T-helper 2 cell treated with Interferon-gamma antibody and Interleukin-4, amounts not matched to agents 5 μg/mL and 100 μg/mL, for 36 hours (primary cell): ENCODE measurements around the gene PGF.
A peak's percentile ranks its signal among the peaks of the same experiment; 100 is the strongest.

ENCODE experiments used
- DNase-seq: peaks from one replicate; pipeline ENCODE4 v3.0.0; 2021; ENCODE audit warnings: low spot score
- H3K27ac Mint-ChIP-seq: one replicate; pipeline ENCODE4 v1.8.0; 2021; ENCODE audit warnings: mild to moderate bottlenecking, mixed read lengths
- H3K27me3 Mint-ChIP-seq: one replicate; pipeline ENCODE4 v1.8.0; 2021; ENCODE audit warnings: low read depth, mixed read lengths
- H3K36me3 Mint-ChIP-seq: one replicate; pipeline ENCODE4 v1.8.0; 2021; ENCODE audit warnings: low read depth, mixed read lengths
- H3K4me1 Mint-ChIP-seq: one replicate; pipeline ENCODE4 v1.8.0; 2021; ENCODE audit warnings: low read depth, mixed read lengths
- H3K4me3 Mint-ChIP-seq: one replicate; pipeline ENCODE4 v1.8.0; 2022; ENCODE audit warnings: mild to moderate bottlenecking, moderate library complexity, mixed read lengths
- H3K9me3 Mint-ChIP-seq: one replicate; pipeline ENCODE4 v1.8.0; 2021; ENCODE audit warnings: mixed read lengths

PGF gene

GRCh38 chr14:74907744-74908143 lies 47.7 kb downstream of the PGF start:
- Mint-ChIP-seq H3K27me3 (no peaks in the 10 kb centered on the region), H3K36me3 (peaks cover 13% of the 10 kb centered on the region), H3K4me1 (no peaks in the 10 kb centered on the region), H3K4me3 (no peak overlapping the region), H3K9me3 (no peaks in the 10 kb centered on the region), H3K27ac (no peak overlapping the region)
- DNase-seq, result no peak

- Mint-ChIP-seq H3K36me3 (peaks cover 18% of the 10 kb centered on the region), H3K27ac (no peak overlapping the region), H3K4me3 (no peak overlapping the region), H3K27me3 (no peaks in the 10 kb centered on the region), H3K4me1 (no peaks in the 10 kb centered on the region), H3K9me3 (no peaks in the 10 kb centered on the region)
- no peak for DNase-seq
Observed at GRCh38 chr14:74906925-74907521, 48.4 kb downstream of the PGF start.

DNA sequence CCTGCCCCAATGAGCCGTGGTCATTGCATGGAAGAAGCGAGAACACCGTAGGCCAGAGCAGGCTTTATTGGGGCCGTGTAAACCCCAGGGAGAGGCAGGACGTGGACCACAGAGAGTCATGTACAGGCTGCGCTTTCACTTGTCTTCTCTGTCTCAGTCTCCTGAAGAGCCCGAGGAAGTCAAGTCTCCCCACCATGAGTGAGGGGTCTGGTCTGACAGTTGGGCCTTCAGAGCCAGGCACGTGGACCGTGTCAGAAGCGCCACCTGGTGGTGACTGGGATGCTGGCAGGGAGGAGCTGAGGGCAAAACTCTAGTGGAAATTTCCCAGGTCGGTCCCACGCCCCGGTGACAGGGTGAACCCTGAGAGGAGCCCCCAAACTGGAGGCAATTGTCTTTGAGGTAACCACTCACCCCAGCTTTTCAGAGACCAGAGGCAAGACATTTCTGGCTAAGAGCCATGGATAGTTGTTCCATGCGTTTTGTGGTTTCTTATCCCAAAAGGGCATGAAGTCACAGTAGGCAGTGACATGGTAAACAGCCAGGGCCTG lies 49.7 kb downstream of the PGF start:
- DNase-seq, result peak; percentile 52
- H3K4me3 Mint-ChIP-seq, result no peak overlapping the region

DNA sequence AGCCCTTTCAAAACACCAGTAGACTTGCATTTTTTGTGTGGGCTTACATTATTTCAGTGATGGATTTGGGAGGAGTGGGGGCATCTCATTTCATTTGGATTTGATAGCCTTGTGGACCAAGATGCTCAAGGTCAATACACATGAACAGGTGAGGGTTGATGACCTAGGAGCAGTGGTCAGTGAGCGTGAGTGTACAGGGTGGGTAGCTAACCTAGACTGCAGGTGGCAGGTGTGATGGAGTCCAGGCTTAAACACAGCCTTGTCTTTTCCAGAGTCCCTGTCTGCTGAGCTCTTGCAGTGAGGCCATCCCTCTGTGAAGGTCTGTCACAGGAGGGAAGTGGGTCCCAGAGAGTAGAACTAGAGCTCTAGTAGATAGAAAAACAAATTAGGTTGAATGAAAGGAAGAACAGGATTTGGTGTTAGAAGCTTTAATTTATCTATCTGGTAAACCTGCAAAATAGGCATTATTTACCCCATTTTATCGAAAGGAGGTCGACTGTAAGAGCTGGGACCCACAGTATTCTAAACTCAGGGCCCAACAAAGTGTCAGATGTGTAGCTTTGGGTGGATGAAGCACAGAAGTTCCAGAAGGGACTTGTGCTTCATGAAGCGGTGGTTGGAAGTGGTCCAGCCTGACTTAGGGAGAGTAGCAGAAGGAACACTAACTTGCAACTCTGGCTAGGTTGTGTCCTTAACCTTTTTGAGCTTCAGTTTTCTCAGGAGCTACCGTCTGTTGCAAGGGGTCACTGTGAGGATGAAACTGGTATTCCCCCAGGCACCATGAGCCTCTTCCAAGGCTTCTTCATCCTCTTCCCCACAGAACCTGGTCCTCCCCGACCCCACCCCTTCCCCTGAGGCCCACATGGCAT lies 50.5 kb downstream of the PGF start:
- peak overlapping the region; percentile 21 for H3K27ac Mint-ChIP-seq

More for the DNA sequence above, 49.7 kb downstream of the PGF start:
- Mint-ChIP-seq H3K4me1 (no peaks in the 10 kb centered on the region), H3K36me3 (peaks cover 28% of the 10 kb centered on the region), H3K27ac (peak overlapping the region; percentile 67), H3K27me3 (no peaks in the 10 kb centered on the region), H3K9me3 (no peaks in the 10 kb centered on the region)

GRCh38 chr14:74902941-74903705 lies 52.3 kb downstream of the PGF start:
- H3K27ac Mint-ChIP-seq, result no peak overlapping the region
- H3K9me3 Mint-ChIP-seq, result no peaks in the 10 kb centered on the region
- H3K36me3 Mint-ChIP-seq, result peaks cover 53% of the 10 kb centered on the region

More for the DNA sequence above, 50.5 kb downstream of the PGF start:
- H3K9me3 Mint-ChIP-seq, result no peaks in the 10 kb centered on the region
- no peak for DNase-seq
- no peak overlapping the region for H3K4me3 Mint-ChIP-seq
- H3K36me3 Mint-ChIP-seq, result peaks cover 36% of the 10 kb centered on the region
- H3K4me1 Mint-ChIP-seq, result no peaks in the 10 kb centered on the region
- H3K27me3 Mint-ChIP-seq, result no peaks in the 10 kb centered on the region

GRCh38 chr14:74898694-74899093 lies 56.7 kb downstream of the PGF start:
- Mint-ChIP-seq H3K27me3 (no peaks in the 10 kb centered on the region), H3K4me3 (no peak overlapping the region), H3K36me3 (peaks cover 82% of the 10 kb centered on the region), H3K9me3 (no peaks in the 10 kb centered on the region), H3K27ac (no peak overlapping the region), H3K4me1 (no peaks in the 10 kb centered on the region)
- no peak for DNase-seq

More at GRCh38 chr14:74902941-74903705, 52.3 kb downstream of the PGF start:
- Mint-ChIP-seq H3K4me1 (no peaks in the 10 kb centered on the region), H3K27me3 (no peaks in the 10 kb centered on the region), H3K4me3 (no peak overlapping the region)
- DNase-seq, result no peak

DNA sequence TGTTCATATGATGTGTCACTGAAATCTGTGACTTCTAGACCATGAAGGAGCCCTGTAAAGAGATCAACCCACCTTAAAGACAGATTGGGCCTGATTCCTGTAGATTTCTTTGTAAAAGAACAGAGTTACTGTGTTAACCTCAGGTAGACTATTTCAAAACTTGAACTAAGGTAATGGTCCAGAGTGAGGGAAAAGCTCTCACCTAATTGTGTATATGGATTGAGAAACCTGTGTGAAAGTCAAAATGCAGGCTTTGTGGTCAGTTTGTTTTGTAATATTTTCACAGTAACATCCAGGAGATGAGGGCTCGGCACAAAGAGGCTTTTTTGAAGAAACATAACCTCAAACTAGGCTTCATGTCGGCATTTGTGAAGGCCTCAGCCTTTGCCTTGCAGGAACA lies 57.3 kb downstream of the PGF start:
- Mint-ChIP-seq H3K27me3 (no peaks in the 10 kb centered on the region), H3K4me3 (no peak overlapping the region), H3K27ac (no peak overlapping the region), H3K9me3 (no peaks in the 10 kb centered on the region), H3K4me1 (no peaks in the 10 kb centered on the region), H3K36me3 (peaks cover 84% of the 10 kb centered on the region)
- no peak for DNase-seq

GRCh38 chr14:74897642-74898041 lies 57.8 kb downstream of the PGF start:
- Mint-ChIP-seq H3K4me3 (no peak overlapping the region), H3K36me3 (peaks cover 84% of the 10 kb centered on the region), H3K27me3 (no peaks in the 10 kb centered on the region), H3K4me1 (no peaks in the 10 kb centered on the region), H3K27ac (no peak overlapping the region), H3K9me3 (no peaks in the 10 kb centered on the region)
- DNase-seq, result no peak

GRCh38 chr14:74896400-74896799 lies 59.0 kb downstream of the PGF start:
- no peaks in the 10 kb centered on the region for H3K27me3 Mint-ChIP-seq
- no peak for DNase-seq
- H3K27ac Mint-ChIP-seq, result no peak overlapping the region
- H3K36me3 Mint-ChIP-seq, result peaks cover 83% of the 10 kb centered on the region
- no peaks in the 10 kb centered on the region for H3K4me1 Mint-ChIP-seq
- no peaks in the 10 kb centered on the region for H3K9me3 Mint-ChIP-seq
- H3K4me3 Mint-ChIP-seq, result no peak overlapping the region

DNA sequence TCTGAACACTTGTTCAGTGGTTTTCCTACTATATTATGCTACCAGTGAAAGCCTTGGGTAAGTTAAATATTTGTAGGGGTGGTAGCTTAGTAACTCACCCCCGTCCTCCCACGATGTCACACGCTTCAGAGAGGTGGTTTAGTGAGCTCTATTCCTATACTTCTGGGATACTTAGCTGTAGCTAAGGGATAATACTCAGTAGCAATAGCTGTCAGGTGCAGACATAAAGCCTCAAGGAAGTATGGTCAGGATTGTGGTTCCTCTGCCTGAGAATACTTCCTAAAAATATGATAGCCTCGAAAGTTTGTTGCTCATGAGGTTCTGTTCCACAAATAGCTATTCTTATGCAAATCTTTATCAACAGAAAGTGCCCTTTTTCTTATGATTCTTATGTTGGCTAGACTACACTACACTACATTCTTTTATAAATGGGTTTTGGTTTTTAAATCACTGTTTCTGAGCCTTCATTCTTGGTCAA lies 61.7 kb downstream of the PGF start:
- H3K27ac Mint-ChIP-seq, result no peak overlapping the region
- H3K36me3 Mint-ChIP-seq, result peaks cover 74% of the 10 kb centered on the region
- DNase-seq, result no peak
- peaks cover 3% of the 10 kb centered on the region for H3K4me1 Mint-ChIP-seq
- no peaks in the 10 kb centered on the region for H3K27me3 Mint-ChIP-seq
- H3K9me3 Mint-ChIP-seq, result no peaks in the 10 kb centered on the region
- no peak overlapping the region for H3K4me3 Mint-ChIP-seq

GRCh38 chr14:74892745-74893144 lies 62.7 kb downstream of the PGF start:
- H3K36me3 Mint-ChIP-seq, result peaks cover 78% of the 10 kb centered on the region
- DNase-seq, result no peak
- H3K4me1 Mint-ChIP-seq, result peaks cover 12% of the 10 kb centered on the region
- H3K9me3 Mint-ChIP-seq, result no peaks in the 10 kb centered on the region
- H3K27ac Mint-ChIP-seq, result no peak overlapping the region
- no peak overlapping the region for H3K4me3 Mint-ChIP-seq
- no peaks in the 10 kb centered on the region for H3K27me3 Mint-ChIP-seq

DNA sequence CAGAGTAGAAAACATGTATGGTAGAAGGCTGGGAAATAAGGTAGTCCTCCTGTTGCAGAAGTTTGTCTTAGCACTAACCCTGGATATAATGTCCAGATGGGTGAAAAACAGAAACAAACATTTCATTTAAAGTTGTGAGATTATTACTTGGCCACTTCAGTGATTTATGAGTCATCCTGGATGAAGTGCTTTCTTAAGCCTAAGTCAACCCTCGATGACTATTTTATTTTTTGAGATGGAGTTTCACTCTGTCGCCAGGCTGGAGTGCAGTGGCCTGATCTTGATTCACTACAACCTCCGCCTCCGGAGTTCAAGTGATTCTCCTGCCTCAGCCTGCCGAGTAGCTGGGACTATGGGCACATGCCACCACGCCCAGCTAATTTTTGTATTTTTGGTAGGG lies 63.5 kb downstream of the PGF start:
- peaks cover 15% of the 10 kb centered on the region for H3K4me1 Mint-ChIP-seq
- DNase-seq, result no peak
- H3K9me3 Mint-ChIP-seq, result no peaks in the 10 kb centered on the region
- peaks cover 70% of the 10 kb centered on the region for H3K36me3 Mint-ChIP-seq
- H3K4me3 Mint-ChIP-seq, result no peak overlapping the region
- H3K27ac Mint-ChIP-seq, result no peak overlapping the region
- H3K27me3 Mint-ChIP-seq, result no peaks in the 10 kb centered on the region
